Activated naive CD8-positive, alpha-beta T cell treated with anti-CD3 and anti-CD28 coated beads, Interleukin-2, amount 50 U/mL, for 16 hours (primary cell): ENCODE results near the gene OR2J3.
"Not testable (repeated sequence)": the region's sequence is repeated elsewhere in the genome, so short reads cannot be mapped to it uniquely, and the experiment has no call there.

Experiments
- DNase-seq: peaks from one replicate; pipeline ENCODE4 v3.0.0-alpha.2; 2020; ENCODE audit warnings: low read depth, low spot score

Gene OR2J3

GRCh38 chr6:29107758-29108157 is at the start of gene OR2J3:
OR2J3 (plus strand) TSS chr6:29108058; CDS start chr6:29111891, 3,833 bp downstream.
- no peak for DNase-seq

DNA sequence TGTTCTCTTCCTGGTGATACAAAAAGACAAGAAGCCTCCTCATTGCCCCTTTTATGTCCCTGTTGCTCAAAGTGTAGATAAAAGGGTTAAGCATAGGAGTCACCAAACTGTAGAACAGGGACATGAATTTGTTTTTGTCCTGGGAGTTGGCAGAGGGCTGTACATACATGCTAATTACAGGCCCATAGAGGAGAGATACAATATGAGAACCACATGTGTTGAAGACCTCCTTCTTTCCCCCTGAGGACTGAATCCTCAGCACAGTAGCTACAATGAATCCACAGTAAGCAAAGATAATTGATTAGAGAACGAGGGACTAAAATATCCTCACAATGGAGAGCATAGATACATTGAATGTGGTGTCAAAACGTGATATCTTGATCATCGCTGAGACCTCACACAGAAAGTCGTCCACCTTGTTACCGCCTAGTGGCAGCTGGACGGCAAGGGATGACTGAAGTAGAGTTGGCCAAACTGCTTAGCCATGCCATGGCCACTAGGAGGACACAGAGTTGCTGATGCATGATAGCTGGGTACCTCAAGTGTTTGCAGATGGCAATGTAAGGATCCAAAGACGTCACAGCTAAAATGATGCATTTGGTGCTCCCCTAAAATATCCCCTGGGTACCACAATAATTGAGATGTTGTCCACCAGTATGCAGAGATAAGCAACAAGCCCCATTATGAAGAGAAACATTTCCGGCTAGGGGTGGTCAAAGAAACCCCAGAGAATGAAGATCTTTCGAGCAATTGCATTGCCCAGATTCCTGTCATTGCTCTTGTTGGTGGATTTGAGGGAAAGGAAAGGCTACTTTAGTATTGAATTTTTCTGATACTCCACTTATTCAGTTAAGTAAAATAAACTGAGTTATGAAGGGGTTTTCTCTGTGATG is 35.8 kb upstream of the OR2J3 start:
- no peak for DNase-seq

GRCh38 chr6:29079203-29079602 is 28.7 kb upstream of the OR2J3 start:
- no peak for DNase-seq

GRCh38 chr6:29081312-29081711 is 26.5 kb upstream of the OR2J3 start:
- DNase-seq: no peak

GRCh38 chr6:29082457-29082856 is 25.4 kb upstream of the OR2J3 start:
- DNase-seq: no peak

DNA sequence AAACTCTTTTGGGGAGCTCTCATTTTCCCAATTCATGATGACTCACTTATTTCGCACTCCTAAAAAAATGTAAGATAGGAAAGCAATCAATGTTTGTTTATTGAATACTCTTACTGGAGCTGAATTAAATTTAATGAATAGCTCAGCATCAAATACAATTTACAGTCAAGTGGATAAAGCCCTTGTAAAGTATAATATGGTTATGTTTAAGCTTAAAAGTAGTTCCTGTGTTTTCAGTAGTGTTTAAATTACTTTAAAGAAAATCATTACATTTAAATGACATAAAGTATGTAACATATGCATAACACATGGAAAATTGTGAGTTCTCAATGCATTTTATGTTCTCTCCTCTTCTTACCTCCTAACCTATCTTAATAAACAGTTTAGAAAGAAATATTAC is 20.6 kb upstream of the OR2J3 start, which contains the start of gene OR2B3:
Gene OR2B3 (minus strand): TSS at position 101 of the 400 bp plus-strand sequence. CDS start 65 bp downstream, at position 36.
- no peak for DNase-seq

DNA sequence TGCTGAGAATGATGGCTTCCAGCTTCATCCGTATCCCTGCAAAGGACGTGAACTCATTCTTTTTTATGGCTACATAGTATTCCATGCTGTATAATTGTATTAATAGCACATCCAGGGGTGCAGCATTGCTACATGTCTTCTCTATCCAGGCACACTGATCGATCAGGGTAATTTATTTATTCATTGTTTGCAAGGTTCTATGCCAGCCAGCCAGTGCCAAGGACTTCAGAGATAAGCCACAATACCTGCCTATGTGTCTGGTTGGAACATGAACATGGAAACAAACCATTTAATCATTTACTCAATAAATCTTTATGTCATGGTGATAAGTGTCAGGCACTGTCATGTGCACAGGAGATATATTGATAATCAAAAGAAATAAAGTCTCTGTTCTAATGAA is 14.9 kb upstream of the OR2J3 start:
- DNase-seq: no peak

DNA sequence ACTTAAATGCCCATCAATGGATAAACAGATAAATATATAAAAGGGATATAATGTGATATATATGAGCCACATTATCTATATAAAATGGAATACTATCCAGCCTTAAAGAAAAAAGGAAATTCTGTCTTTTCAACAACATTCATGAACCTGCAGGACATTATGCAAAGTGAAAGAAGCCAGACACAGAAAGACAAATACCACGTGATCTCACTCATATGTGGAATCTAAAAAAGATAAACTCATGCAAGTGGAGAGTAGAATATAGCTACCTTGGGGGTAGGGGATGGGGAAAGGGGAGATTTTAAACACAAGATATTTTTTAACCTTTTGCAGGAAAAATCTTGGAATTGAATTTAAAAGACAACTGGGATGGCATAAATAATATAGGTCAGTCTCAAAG is 10.1 kb upstream of the OR2J3 start:
- no peak for DNase-seq

GRCh38 chr6:29099190-29099589 is 8.7 kb upstream of the OR2J3 start, which contains the start of gene OR2J1:
OR2J1 (plus strand) TSS chr6:29099490; CDS start chr6:29100943, 1,453 bp downstream.
- DNase-seq: no peak

DNA sequence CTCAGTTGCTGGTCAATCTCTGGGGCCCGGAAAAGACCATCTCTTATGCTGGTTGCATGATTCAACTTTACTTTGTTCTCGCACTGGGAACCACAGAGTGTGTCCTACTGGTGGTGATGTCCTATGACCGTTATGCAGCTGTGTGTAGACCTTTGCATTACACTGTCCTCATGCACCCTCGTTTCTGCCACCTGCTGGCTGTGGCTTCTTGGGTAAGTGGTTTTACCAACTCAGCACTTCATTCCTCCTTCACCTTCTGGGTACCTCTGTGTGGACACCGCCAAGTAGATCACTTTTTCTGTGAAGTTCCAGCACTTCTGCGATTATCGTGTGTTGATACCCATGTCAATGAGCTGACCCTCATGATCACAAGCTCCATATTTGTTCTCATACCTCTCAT is 4.3 kb downstream of the OR2J3 start:
- DNase-seq: no peak

DNA sequence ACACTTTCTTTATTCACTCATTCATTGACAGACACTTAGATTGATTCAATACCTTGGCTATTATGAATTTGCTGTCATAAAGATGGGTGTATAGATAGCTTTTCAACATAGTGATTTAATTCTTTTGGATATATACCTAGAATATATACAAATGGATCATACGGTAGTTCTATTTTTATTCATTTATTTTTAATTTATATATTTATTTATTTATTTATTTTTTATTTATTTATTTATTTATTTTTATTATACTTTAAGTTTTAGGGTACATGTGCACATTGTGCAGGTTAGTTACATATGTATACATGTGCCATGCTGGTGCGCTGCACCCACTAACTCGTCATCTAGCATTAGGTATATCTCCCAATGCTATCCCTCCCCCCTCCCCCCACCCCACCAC is 7.1 kb downstream of the OR2J3 start:
- not testable (repeated sequence) for DNase-seq

DNA sequence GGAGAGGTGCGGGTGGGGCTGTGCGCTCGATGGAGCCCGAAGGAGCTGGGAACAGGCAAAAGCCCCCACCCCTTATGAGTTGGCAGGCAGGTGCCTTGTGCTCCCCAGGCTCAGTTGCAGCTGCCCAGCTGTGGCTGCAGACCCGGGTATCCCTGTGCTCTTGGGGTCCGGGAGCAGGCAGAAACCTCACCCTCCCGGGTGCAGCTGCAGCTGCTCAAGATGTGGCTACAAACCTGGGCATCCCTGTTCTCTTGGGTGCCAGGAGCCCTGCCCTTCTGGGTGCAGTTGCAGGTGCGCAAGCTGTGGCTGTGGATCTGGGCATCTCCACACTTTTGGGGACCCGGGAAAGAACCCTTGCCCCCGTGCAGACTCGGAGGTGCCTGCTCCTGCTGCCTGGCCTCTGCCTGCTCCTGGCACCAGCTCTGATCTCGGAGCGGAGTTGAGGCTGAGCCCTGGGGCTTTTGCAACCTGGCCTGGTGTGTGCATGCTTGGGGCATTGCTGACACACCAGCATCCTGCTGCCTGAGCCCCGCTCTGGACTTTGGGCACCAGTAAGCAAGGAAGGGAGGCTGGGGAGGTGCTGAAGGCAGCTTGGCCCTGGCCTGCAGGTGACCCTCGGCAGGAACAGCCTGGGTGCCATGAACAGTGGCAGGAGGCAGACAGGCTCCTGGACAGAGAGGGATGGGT is 21.6 kb downstream of the OR2J3 start:
- no peak for DNase-seq

- DNase-seq: no peak
Observed at GRCh38 chr6:29130644-29131043, 22.8 kb downstream of the OR2J3 start.

GRCh38 chr6:29131691-29132090 is 23.8 kb downstream of the OR2J3 start:
- DNase-seq: no peak

DNA sequence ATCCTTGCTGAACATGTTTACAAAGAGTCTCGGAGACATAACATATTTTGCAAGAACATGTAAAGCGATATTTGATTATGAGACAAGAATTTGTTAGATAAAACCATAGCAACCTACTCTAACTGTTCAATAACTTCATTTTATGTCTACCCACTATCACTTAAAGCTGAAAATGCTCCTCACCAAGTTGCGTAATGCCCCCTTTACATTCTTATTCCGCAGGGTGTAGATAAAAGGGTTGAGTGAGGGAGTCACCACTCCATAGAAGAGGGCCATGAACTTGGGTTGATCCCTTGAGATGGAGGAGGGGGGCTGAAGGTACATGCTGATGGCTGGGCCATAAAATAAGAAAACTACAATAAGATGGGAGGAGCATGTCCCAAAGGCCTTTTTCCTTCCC is 29.9 kb downstream of the OR2J3 start:
- no peak for DNase-seq

DNA sequence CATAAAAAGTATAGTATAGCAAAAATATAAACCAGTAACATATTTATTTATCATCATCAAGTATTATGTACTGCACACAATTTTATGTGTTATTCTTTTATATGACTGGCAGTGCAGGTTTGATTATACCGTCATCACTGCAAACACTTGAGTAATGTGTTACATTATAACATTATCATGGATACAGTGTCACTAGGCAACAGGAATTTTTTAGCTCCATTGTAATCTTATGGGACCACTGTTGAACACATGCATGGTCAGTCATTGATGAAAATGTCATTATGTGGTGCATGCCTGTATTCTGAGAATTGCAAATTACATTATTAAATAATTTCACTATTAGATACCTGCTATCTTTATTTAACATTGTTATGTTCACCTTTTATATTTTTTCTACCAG is 33.7 kb downstream of the OR2J3 start:
- no peak for DNase-seq

DNA sequence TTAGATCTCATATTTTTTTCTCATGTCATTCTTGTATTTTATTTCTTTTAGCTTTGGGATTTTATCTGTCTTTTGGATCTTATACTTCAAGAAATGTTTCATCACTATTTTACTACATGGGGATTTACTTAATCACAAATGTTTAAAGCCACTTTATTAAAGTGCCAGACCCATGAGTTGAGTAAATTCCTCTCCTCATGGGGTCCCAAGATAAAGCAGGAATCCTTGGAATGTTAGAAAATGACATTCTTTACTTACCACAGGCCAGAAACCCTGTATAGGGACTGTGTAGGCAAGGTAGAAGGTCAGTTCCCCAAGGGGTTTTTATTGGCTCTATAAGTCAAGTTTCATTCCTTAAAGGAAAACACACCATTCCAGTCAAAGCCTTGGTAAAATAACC is 34.5 kb downstream of the OR2J3 start:
- DNase-seq: no peak

DNA sequence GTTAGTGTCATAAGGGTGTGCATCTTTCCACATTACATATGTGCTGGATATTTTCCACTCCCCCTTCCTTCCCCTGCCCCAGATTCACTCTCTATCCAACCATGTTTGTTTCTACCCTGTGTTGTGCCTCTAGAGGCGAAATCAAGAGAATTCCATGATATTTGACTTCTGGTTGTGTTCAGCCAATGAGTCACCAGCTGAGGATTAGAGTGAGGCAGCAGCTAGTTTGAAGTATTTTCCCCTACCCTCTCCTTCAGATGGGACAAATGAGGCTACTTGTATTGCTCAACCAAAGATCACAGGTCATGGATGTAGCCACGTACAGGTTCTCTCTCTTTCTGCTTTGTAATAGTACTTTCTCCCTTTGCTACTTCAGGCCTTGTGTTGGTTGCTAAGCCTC is 38.3 kb downstream of the OR2J3 start:
- DNase-seq: no peak

- DNase-seq: no peak
Observed at GRCh38 chr6:29147074-29147473, 39.2 kb downstream of the OR2J3 start.

DNA sequence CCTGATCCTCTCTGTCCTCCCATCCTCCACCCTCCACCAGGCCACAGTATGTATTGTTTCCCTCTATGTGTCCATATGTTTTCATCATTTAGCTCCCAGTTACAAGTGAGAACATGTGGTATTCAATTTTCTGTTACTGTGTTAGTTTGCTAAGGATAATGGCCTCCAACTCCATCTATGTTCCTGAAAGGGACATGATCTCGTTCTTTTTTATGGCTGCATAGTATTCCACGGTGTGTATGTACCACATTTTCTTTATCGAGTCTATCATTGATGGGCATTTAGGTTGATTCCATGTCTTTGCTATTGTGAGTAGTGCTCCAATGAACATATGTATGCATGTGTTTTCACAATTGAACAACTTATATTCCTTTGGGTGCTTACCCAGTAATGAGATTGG is 41.6 kb downstream of the OR2J3 start:
- not testable (repeated sequence) for DNase-seq

- DNase-seq: no peak
Observed at GRCh38 chr6:29153083-29153482, 45.2 kb downstream of the OR2J3 start.

GRCh38 chr6:29155182-29155581 is 47.3 kb downstream of the OR2J3 start:
- not testable (repeated sequence) for DNase-seq

- DNase-seq: not testable (repeated sequence)
Observed at GRCh38 chr6:29159922-29160321, 52.1 kb downstream of the OR2J3 start.
